Kidney (tissue), 14 donors: ENCODE measurements around the gene ENTR1. TPM values are rescaled to one million over a fixed set of nuclear protein-coding genes. Genes with fewer than 3 reads are reported as not detected.

Experiments
- DNase-seq, 5 donors: peaks; one replicate each; pipeline ENCODE4 v3.0.0-alpha.2; 2013 to 2020
- FAIRE-seq: peaks from 2 replicates; lab custom pipeline; 2012; peaks lifted over from hg19 to GRCh38; lab: Jason Lieb, UNC
- H3K27ac ChIP-seq, 2 donors: one replicate each; pipeline ENCODE4 v1.7.0; 2013; ENCODE audit warnings: low read depth in 2 of 2, low read length in 2 of 2, inconsistent platforms in 1 of 2
- H3K27me3 ChIP-seq: one replicate; pipeline ENCODE4 v1.7.1; 2013; ENCODE audit warnings: low read length, inconsistent platforms; ENCODE audit not compliant: control insufficient read depth, insufficient read depth
- H3K36me3 ChIP-seq, 3 donors: one replicate each; pipeline versions ENCODE4 v1.7.0 to v1.7.1; 2013; ENCODE audit warnings: low read length in 3 of 3, control low read depth in 1 of 3, inconsistent platforms in 1 of 3; ENCODE audit not compliant: insufficient read depth in 3 of 3, control insufficient read depth in 2 of 3
- H3K4me1 ChIP-seq, 3 donors: one replicate each; pipeline versions ENCODE4 v1.7.0 to v1.7.1; 2013; ENCODE audit warnings: low read length in 3 of 3, inconsistent platforms in 1 of 3, low read depth in 1 of 3; ENCODE audit not compliant: control insufficient read depth in 2 of 3, insufficient read depth in 2 of 3
- H3K4me3 ChIP-seq, 3 donors: one replicate each; pipeline versions ENCODE4 v1.7.0 to v1.8.1; 2013; ENCODE audit warnings: low read length in 3 of 3, control low read depth in 1 of 3, inconsistent platforms in 1 of 3
- H3K9ac ChIP-seq, 3 donors: one replicate each; pipeline versions ENCODE4 v1.7.0 to v1.7.1; 2013; ENCODE audit warnings: low read length in 3 of 3, control low read depth in 1 of 3, inconsistent platforms in 1 of 3
- H3K9me3 ChIP-seq, 3 donors: one replicate each; pipeline versions ENCODE4 v1.7.0 to v1.7.1; 2013; ENCODE audit warnings: low read length in 3 of 3, control low read depth in 1 of 3, inconsistent platforms in 1 of 3; ENCODE audit not compliant: control insufficient read depth in 2 of 3, insufficient read depth in 1 of 3
- CTCF ChIP-seq: IDR thresholded peaks from 3 replicates; pipeline ENCODE4 v1.5.1; 2012; ENCODE audit warnings: mild to moderate bottlenecking, moderate library complexity, borderline replicate concordance; ENCODE audit not compliant: insufficient read depth; ENCODE audit errors: extremely low read depth
- intact Hi-C: fragments of 100-400 bp; cut with DNase I; formaldehyde crosslinking; loops from one replicate; pipeline ENCODE4 v1.11.1; 2022
- polyA plus RNA-seq: library from polyadenylated mRNA; stranded (reverse); fragments of 350-450 nt; fragmentation: Illumina TruSeq; extraction: RNeasy Lipid Tissue Mini Kit (QIAGEN cat#74804); gene quantifications from one replicate; pipeline ENCODE4 v1.2.3, GENCODE V29; 2014; ENCODE audit warnings: low read depth, low replicate concordance; ENCODE audit not compliant: insufficient read depth
- total RNA-seq: library from RNA; stranded (reverse); fragmentation: NEBNext Ultra II Directional; extraction: Animal tissue kit (Norgen Biotek cat#: 25700); gene quantifications from one replicate; pipeline ENCODE4 v1.2.1, GENCODE V29; 2021
- donor health status: control.
- donor health status: control.
- donor health status: control.
- donor health status: control.
- donor health status: control.
- donor health status: DM: yes; HTN: yes; CAD: no.
- donor health status: Normal renal cell carcinoma (clear cell type).

Gene ENTR1
- total and polyA plus RNA-seq, 2 donors from 2014 or later, result 25.9 to 36.2 TPM

- no peaks in the 10 kb centered on the region for H3K36me3 ChIP-seq
- DNase-seq, result no peak
- H3K4me1 ChIP-seq, result peaks cover 0 to 8% (median 0%) of the 10 kb centered on the region in 3 donors
- no peak overlapping the region for H3K4me3 ChIP-seq
- no peaks in the 10 kb centered on the region for H3K27me3 ChIP-seq
- no peaks in the 10 kb centered on the region for H3K9me3 ChIP-seq
- no peak overlapping the region for H3K9ac ChIP-seq
- no peak for FAIRE-seq
- no peak for TF ChIP-seq CTCF
- intact Hi-C loops, result no loop called here
- H3K27ac ChIP-seq, result no peak overlapping the region
Measured at GRCh38 chr9:136355616-136356557, 54.5 kb downstream of the ENTR1 start.

DNA sequence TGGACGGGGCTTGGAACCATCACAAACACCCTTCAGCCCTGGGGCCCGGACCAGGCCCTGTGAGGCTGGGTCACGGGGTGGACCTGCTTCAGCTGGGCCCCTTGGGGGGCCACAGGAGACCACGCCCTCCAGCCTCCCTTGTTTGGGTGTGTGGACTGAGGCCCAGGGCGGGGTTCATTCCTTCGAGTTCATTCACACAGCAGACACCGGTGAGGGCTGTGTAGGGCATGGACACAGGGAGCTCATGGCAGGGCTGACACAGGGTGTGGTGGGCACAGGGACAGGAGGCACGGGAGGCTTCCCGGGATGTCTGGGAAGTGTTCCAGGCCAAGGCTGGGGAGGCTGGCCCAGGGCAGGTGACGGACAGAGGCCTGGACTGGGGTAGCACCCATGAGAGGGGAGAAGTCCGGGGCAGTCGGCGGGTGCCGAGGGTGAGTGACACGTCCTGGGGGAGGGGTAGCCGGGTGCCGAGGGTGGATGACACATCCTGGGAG is 55.8 kb downstream of the ENTR1 start:
- intact Hi-C loops, result no loop called here
- H3K36me3 ChIP-seq, result no peaks in the 10 kb centered on the region
- DNase-seq (no peak), FAIRE-seq (no peak)
- no peak overlapping the region for H3K9ac ChIP-seq
- no peaks in the 10 kb centered on the region for H3K27me3 ChIP-seq
- no peaks in the 10 kb centered on the region for H3K9me3 ChIP-seq
- H3K27ac ChIP-seq, result peak overlapping the region; percentile 37 to 43
- TF ChIP-seq CTCF, result no peak
- no peak overlapping the region for H3K4me3 ChIP-seq
- H3K4me1 ChIP-seq, result peaks cover 0 to 8% (median 0%) of the 10 kb centered on the region in 3 donors

DNA sequence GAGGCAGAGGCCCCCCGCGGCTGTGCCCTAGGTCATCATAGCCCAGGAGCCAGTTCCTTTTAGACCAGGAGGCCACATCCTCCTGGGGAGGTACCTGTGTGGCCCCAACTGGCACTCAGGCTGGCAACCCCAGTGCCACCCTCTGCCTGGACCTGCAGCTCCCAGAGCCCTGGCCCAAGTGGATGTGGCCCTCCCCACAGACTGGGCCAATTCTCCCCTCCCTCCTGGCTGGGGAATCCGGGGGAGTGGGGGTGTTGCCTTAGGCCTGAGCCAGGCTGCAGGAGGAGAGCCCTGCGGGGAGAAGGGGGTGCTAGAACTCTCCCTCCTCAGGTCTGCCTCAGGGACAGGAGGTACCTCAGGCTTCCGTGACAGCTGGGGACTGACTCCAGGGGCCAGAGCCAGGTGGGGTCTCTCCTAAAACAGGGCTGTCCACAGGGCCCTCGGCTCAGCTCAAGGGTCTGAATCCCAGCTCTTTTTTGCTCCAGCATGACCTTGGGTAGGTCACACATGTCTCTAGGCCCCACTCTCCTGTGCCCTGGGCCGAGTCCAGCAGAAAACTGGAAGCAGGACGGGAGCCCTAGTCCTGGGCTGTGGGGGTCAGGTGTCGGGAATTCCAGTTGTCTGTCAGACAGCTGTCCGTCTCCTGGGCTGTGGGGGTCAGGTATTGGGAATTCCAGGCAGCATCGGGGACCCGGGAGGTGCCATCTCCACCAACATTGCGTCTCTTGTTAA is 56.5 kb downstream of the ENTR1 start:
- Histone ChIP-seq H3K9ac (no peak overlapping the region), H3K4me1 (peaks cover 0 to 8% (median 0%) of the 10 kb centered on the region in 3 donors), H3K4me3 (no peak overlapping the region), H3K9me3 (no peaks in the 10 kb centered on the region), H3K27me3 (no peaks in the 10 kb centered on the region), H3K27ac (peak overlapping the region; percentile 37 to 43), H3K36me3 (no peaks in the 10 kb centered on the region)
- FAIRE-seq, result no peak
- DNase-seq, result no peak
- no peak for TF ChIP-seq CTCF
- intact Hi-C loops, result no loop called here
